Measurements from ENCODE around the gene SPAG9.
"Not testable (repeated sequence)": the region's sequence is repeated elsewhere in the genome, so short reads cannot be mapped to it uniquely, and the experiment has no call there.

Gene SPAG9

DNA sequence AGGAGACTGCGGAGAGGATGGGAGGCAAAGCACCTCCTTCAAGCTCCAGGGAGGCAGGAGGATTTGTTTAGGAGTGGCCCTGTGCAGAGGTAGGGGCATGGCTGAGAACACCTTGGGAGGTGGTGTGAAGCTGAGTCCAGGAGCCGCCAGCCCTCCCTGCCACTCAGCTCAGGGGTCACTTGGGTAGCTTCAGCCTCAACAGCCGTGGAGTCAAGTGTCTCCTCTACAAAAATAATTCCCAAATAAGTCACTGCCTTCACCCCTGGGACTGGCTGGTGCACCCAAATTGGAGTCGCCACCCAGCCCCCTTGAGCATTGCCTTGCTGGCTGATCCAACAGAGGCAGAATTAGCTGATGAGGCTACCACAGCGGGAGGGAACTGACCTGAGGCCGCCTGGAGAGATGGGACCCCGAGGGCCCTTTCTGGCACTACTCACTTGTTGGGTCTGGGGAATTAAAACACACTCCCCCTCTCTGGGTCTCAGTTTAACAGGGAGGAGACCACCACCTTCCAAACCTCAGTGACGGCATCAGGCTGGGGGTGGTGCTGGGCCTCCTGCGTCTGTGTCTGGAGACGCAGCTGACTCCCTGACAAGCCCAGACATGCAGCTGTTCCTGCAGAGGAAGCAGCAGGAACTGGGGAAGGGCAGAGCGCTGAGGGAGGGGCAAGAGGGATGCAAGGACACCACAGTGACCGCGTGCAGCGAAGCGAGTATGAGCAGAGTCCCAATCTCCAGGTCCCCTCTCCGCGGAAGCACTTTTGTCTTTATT is 166.7 kb downstream of the SPAG9 start:
- peak; percentile 56 for DNase-seq (ENCODE audit: low read depth)

GRCh38 chr17:50953518-50953830 is 167.2 kb downstream of the SPAG9 start:
- no peak for DNase-seq (ENCODE audit: low read depth)

DNA sequence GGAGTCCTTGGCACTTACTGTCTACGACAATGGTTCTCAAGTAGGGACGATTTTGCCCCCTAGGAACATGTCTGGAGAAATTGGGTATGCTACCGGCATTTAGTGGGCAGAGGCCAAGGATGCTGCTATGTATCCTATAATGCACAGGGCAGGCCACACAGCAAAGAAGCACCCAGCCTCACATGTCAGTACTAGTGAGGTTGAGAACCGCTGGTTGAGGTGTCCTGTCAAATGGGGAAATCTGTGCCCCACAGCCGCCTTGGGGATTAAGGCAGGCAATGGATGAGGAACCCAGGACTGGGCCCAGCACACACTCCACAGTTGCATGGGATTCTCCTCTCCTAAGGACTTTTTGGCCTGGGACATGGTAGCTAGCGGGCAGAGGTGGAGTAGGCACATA is 167.8 kb downstream of the SPAG9 start:
- DNase-seq (ENCODE audit: low read depth): no peak

DNA sequence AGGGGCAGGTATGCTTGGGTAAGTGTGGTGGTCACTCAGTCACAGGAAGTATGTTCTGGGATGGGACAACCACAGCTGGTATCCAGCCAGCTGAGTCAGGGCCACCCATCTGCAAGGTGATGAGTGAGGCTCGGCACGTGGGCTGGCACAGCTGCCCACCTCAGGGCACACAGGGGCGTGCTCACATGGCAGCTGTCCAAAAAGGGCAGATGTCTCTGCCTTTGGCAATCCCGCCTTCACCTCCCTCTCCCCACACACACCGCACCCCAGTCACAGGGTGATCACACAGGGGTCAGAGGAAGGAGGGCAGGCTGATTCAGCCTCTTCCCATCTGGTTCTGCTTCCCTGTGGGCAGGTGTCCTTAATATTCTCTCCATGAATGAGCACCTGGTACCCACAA is 168.7 kb downstream of the SPAG9 start:
- no peak for DNase-seq (ENCODE audit: low read depth)

- peak; percentile 94 for DNase-seq (ENCODE audit: low read depth)
Observed at GRCh38 chr17:50949989-50950877, 170.4 kb downstream of the SPAG9 start.

DNA sequence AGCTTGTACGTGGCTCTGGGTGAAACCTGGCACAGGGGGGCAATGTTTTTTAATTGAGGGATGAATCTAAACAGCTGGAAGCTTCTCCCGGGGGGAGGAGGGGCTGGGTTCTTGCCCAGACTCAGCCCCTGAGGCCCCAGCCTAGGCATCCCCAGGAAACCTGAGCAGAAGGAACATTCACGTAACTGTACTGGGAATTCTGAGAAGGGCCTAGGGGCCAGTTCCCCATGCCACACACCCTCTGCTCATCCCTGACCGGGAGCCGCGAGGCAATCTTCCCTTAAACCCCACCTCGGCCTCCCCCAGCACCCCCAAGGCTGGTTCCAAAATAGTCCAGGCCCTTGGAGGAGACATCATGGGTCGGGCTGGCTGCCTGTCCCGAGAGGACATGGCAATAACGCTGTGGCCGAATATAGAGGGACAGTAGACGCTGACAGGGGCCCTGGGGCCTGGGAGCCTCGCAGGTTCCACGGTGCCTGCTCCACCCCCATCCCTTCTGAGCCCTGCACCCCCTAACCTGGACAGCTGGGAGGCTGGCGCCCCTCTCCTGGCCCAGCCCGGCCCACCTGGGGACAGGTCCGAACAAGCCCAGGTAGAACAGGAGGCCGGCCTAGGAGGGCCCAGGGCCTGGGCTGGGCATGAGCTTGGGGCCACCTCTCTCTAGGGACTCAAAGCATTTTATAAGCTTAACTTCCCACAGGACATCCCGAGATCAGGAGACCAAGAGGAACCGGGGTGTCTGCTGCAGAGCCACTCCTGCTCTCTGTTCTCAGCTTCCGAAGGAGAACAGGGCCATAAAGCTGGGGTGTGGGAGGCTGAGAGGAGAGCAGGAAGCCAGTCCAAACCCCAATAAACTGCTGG is 171.3 kb downstream of the SPAG9 start:
- DNase-seq (ENCODE audit: low read depth): no peak

- DNase-seq (ENCODE audit: low read depth): no peak
Observed at GRCh38 chr17:50948711-50949110, 172.0 kb downstream of the SPAG9 start.

GRCh38 chr17:50947782-50948543 is 172.7 kb downstream of the SPAG9 start:
- DNase-seq (ENCODE audit: low read depth): no peak

GRCh38 chr17:50946891-50947781 is 173.5 kb downstream of the SPAG9 start:
- no peak for DNase-seq (ENCODE audit: low read depth)

GRCh38 chr17:50946223-50946890 is 174.3 kb downstream of the SPAG9 start:
- DNase-seq (ENCODE audit: low read depth): no peak

DNA sequence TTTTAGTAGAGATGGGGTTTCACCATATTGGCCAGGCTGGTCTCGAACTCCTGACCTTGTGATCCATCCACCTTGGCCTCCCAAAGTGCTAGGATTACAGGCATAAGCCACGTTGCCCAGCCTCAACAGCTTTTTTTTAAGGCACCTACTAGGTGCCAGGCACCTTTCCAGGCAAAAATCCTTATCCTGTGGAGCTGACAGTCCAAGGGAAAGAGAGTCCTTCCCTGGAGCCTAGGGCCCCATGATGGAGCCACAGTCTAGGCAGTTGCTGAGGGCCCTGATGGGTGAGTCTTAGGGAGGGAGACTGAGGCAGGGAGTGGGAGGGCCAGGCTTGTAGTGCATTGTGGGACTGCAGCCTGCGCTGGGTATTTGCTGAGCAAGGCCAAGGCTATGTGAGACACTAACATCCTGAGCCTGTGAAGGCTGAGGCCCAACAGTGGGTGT is 174.9 kb downstream of the SPAG9 start:
- no peak for DNase-seq (ENCODE audit: low read depth)

DNA sequence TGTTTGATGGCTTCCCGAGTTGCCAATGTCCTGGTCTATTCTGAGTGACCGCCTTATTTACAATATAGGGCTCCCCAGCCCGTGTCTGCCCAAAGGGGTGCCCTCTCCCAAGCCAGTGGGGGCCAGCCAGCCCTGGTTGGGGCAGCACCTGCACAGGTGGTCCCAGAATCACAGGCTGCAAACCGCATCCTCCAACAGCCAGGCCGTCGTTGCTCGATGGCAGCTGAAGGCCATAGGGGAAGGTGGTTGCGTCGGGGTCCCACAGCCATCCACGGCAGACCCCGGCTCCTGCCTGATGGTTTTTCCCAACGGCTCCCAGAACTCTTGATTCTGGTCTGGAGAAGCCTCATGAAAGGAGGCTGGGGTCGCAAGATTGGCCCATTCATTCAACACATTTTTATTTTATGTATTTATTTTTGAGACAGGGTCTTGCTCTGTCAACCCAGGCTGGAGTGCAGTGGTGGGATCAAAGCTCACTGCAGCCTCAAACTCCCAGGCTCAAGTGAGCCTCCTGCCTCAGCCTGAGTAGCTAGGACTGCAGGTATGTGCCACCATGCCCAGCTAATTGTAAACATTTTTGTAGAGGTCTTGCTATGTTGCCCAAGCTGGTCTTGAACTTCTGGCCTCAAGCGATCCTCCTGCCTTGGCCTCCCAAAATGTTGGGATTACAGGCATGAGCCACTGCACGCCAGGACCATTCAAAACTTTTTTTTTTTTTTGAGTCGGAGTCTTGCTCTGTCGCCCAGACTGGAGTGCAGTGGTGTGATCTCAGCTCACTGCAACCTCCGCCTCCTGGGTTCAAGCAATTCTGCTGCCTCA is 175.6 kb downstream of the SPAG9 start:
- no peak for DNase-seq (ENCODE audit: low read depth)

GRCh38 chr17:50944054-50944901 is 176.4 kb downstream of the SPAG9 start:
- peak; percentile 41 for DNase-seq (ENCODE audit: low read depth)

DNA sequence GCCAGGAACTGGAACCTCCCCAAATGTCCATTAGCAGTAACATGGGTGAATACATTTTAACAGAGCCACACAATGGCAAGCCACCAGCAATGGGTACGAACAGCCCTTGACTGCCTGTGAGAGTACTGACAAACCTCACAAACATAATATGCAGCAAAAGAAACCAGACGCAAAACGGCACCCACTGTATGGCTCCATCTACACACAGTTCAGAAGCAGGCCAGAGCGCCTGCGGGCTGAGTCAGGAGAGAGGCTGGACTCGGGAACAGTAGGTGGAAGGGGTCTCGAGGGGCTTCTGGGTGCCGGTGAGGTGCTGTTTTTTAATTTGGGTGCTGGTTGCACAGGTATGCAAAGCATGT is 177.1 kb downstream of the SPAG9 start:
- DNase-seq (ENCODE audit: low read depth): no peak

GRCh38 chr17:50941676-50942048 is 179.0 kb downstream of the SPAG9 start:
- DNase-seq (ENCODE audit: low read depth): not testable (repeated sequence)

GRCh38 chr17:50939795-50940684 is 180.6 kb downstream of the SPAG9 start:
- no peak for DNase-seq (ENCODE audit: low read depth)

GRCh38 chr17:50939542-50939794 is 181.2 kb downstream of the SPAG9 start:
- DNase-seq (ENCODE audit: low read depth): no peak
